Subcutaneous adipose tissue (tissue), 4 donors: Measurements from ENCODE around the gene IVL. TPM values are rescaled to one million over a fixed set of nuclear protein-coding genes. Genes with fewer than 3 reads are reported as not detected.

Experiments
- total RNA-seq, 4 donors: library from RNA; depleted of rRNA; stranded (reverse); fragments of >200 nt; gene quantifications; one replicate each; pipeline ENCODE4 v1.1.0, GENCODE V29; 2016
- TF ChIP-seq, protein P1 (sequence below): fragments of 450-650 bp; IDR thresholded peaks from one replicate; pipeline ENCODE4 v1.5.1; 2016; ENCODE audit warnings: low read depth, mild to moderate bottlenecking, control low read depth, antibody characterized with exemption, moderate library complexity

IVL gene, protein sequence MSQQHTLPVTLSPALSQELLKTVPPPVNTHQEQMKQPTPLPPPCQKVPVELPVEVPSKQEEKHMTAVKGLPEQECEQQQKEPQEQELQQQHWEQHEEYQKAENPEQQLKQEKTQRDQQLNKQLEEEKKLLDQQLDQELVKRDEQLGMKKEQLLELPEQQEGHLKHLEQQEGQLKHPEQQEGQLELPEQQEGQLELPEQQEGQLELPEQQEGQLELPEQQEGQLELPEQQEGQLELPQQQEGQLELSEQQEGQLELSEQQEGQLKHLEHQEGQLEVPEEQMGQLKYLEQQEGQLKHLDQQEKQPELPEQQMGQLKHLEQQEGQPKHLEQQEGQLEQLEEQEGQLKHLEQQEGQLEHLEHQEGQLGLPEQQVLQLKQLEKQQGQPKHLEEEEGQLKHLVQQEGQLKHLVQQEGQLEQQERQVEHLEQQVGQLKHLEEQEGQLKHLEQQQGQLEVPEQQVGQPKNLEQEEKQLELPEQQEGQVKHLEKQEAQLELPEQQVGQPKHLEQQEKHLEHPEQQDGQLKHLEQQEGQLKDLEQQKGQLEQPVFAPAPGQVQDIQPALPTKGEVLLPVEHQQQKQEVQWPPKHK
- total RNA-seq: not detected

DNA sequence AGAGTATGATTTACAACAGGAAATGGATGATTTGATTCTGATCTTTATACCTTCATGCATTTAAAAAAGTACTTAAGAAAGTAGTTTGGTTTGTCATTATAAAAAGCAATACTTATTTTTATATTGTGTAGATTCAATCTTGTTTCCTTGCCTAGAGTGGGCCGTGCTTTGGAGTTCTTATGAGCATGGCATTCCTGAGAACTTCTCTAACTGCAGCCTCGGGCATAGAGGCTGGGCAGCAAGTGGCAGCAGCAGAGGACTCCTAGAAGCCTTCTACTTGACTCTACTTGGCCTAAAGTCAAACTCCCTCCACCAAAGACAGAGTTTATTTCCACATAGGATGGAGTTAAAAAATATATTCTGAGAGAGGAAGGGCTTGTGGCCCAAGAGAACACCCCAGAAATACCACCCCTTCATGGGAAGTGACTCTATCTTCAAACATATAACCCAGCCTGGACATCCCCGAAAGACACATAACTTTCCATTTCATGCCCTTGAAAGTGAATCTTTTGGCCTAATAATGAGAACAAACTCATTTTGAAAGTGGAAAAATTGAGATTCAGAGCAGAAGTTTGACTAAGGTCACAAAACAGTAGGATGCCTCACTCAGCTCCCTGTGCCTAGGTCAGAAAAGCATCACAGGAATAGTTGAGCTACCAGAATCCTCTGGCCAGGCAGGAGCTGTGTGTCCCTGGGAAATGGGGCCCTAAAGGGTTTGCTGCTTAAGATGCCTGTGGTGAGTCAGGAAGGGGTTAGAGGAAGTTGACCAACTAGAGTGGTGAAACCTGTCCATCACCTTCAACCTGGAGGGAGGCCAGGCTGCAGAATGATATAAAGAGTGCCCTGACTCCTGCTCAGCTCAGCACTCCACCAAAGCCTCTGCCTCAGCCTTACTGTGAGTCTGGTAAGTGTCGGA is at the start of gene IVL:
Gene IVL, plus strand, starts transcription at position 861 of the 916 bp plus-strand sequence. CDS start 1,252 bp downstream, outside the sequence.
- TF ChIP-seq, protein P1, sequence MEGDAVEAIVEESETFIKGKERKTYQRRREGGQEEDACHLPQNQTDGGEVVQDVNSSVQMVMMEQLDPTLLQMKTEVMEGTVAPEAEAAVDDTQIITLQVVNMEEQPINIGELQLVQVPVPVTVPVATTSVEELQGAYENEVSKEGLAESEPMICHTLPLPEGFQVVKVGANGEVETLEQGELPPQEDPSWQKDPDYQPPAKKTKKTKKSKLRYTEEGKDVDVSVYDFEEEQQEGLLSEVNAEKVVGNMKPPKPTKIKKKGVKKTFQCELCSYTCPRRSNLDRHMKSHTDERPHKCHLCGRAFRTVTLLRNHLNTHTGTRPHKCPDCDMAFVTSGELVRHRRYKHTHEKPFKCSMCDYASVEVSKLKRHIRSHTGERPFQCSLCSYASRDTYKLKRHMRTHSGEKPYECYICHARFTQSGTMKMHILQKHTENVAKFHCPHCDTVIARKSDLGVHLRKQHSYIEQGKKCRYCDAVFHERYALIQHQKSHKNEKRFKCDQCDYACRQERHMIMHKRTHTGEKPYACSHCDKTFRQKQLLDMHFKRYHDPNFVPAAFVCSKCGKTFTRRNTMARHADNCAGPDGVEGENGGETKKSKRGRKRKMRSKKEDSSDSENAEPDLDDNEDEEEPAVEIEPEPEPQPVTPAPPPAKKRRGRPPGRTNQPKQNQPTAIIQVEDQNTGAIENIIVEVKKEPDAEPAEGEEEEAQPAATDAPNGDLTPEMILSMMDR: no peak

DNA sequence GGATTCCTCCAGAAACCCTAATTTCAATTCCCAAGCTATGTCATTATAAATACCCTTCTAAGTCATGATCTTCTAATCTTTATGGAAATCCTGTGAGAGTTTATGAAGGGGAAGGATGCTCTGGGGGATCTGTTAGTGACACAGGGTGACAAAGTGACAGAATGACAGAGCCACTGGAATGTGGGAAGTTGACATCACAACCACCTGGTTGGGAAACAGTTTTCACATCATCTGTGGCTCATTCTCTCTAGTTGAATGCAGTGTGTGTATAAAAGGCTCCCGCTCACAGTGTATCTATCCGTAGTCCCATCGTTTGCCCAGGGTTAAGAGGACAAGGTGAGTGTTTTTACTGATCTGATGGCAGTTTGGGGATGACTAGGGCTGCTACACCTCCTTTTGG is 48.6 kb upstream of the IVL start, which contains the start of gene LCE7A:
Gene LCE7A, plus strand, starts transcription at position 301 of the 400 bp plus-strand sequence. CDS start 702 bp downstream, outside the sequence.
- TF ChIP-seq, protein P1: no peak

DNA sequence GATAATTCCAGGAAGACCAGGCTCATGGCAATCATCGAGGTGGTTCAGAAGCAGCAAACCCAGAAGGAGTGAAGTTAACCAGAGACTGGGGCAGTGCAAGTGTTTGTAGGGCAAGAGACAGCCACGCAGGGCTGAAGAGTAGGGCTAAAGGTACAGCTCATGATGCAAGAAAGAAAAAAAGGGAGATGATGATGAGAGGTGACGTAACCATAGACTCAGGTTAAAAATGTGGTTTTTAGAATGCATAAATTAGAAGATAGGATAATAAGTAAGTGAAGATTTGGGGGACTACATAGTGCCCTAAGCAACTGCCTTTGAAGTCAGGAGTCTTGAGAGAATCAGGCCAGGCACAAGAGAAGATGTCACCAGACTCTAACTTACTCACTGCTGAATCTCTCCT is 48.2 kb upstream of the IVL start:
- TF ChIP-seq, protein P1: no peak

DNA sequence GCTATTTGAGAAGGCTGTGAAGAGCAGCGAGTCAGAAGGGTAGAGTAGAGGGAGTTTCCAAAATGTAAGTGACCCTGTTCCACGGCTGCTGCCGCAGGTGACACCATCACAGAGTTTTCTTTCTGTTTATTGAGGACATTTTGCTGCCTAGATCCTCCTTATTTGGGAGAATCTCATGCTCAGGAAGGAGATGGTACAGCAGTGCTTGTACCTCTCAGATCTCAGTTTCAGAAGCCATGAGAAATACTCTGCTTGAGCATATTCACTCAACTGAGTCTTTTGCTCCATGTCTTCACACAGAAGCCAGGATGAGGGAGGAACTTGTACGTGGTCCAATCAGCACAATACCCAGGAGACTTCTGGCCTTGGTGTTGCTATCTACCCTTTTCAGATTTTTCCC is 47.0 kb upstream of the IVL start:
- TF ChIP-seq, protein P1: no peak

DNA sequence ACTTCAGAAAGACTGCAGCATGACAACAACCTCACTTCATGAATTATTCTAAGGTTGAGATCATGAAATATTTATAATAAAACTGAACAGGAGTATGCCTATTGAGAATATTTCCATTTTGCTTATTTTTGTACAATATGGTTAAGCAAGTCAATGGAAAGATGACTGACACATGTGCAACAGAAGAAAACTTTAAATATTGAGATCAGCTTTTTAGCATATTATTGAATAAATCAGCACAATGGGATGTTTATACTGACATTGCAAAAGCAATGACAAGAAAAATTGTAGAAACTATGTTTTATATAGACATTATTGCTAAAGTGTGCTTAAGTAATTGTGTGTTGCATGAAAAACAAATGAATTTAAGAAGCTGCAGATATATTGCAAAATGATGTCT is 43.9 kb upstream of the IVL start:
- TF ChIP-seq, protein P1: no peak

DNA sequence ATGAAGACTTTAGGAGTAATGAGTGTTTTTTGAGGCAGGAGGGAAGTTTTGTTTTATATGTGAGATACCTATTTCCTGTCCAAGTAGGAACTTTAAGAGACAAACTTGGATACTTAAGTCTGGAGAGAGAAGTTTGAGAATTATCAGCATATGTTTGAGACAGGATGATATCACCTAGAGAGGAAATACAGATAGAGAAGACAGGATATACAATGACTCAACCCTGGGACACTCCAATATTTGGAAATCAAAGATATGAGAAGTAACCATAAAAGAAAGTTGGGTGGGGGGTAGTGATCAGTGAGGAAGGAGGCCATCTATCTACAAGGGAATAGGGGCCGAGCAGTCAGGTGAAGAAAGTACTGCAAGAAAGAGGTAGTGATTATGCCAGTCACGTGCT is 42.0 kb upstream of the IVL start:
- TF ChIP-seq, protein P1: no peak
